Measurements from ENCODE around the gene GRPEL2.
"Not testable (repeated sequence)": the region's sequence is repeated elsewhere in the genome, so short reads cannot be mapped to it uniquely, and the experiment has no call there.

GRPEL2 gene

GRCh38 chr5:149376711-149377447 is 31.6 kb downstream of the GRPEL2 start:
- no peak for DNase-seq (ENCODE audit: low read depth, low spot score)

- no peak for DNase-seq (ENCODE audit: low read depth, low spot score)
Measured at GRCh38 chr5:149378241-149378820, 33.0 kb downstream of the GRPEL2 start.

GRCh38 chr5:149379177-149379761 is 34.0 kb downstream of the GRPEL2 start, which contains the start of gene IL17B:
IL17B (minus strand) TSS chr5:149379292; CDS start chr5:149379225, 67 bp downstream.
- no peak for DNase-seq (ENCODE audit: low read depth, low spot score)

GRCh38 chr5:149379818-149380374 is 34.6 kb downstream of the GRPEL2 start:
- no peak for DNase-seq (ENCODE audit: low read depth, low spot score)

GRCh38 chr5:149380466-149381121 is 35.3 kb downstream of the GRPEL2 start:
- no peak for DNase-seq (ENCODE audit: low read depth, low spot score)

- no peak for DNase-seq (ENCODE audit: low read depth, low spot score)
Measured at GRCh38 chr5:149381261-149381985, 36.1 kb downstream of the GRPEL2 start.

GRCh38 chr5:149381986-149382338 is 36.7 kb downstream of the GRPEL2 start:
- no peak for DNase-seq (ENCODE audit: low read depth, low spot score)

- DNase-seq (ENCODE audit: low read depth, low spot score) = no peak
Measured at GRCh38 chr5:149382517-149383220, 37.4 kb downstream of the GRPEL2 start.

- DNase-seq (ENCODE audit: low read depth, low spot score) = no peak
Measured at GRCh38 chr5:149383399-149383798, 38.1 kb downstream of the GRPEL2 start.

GRCh38 chr5:149386166-149386565 is 40.9 kb downstream of the GRPEL2 start:
- no peak for DNase-seq (ENCODE audit: low read depth, low spot score)

- DNase-seq (ENCODE audit: low read depth, low spot score) = no peak
Measured at GRCh38 chr5:149387081-149387631, 41.9 kb downstream of the GRPEL2 start.

GRCh38 chr5:149387982-149388381 is 42.7 kb downstream of the GRPEL2 start:
- DNase-seq (ENCODE audit: low read depth, low spot score) = no peak

GRCh38 chr5:149388498-149389190 is 43.3 kb downstream of the GRPEL2 start:
- no peak for DNase-seq (ENCODE audit: low read depth, low spot score)

- no peak for DNase-seq (ENCODE audit: low read depth, low spot score)
Measured at GRCh38 chr5:149389552-149390495, 44.5 kb downstream of the GRPEL2 start.

GRCh38 chr5:149391076-149391475 is 45.8 kb downstream of the GRPEL2 start:
- DNase-seq (ENCODE audit: low read depth, low spot score) = not testable (repeated sequence)

GRCh38 chr5:149391524-149391923 is 46.2 kb downstream of the GRPEL2 start:
- DNase-seq (ENCODE audit: low read depth, low spot score) = no peak

GRCh38 chr5:149392718-149393117 is 47.4 kb downstream of the GRPEL2 start:
- no peak for DNase-seq (ENCODE audit: low read depth, low spot score)

GRCh38 chr5:149394996-149395395 is 49.7 kb downstream of the GRPEL2 start:
- DNase-seq (ENCODE audit: low read depth, low spot score) = not testable (repeated sequence)

- DNase-seq (ENCODE audit: low read depth, low spot score) = peak; percentile 71
Measured at GRCh38 chr5:149397530-149397929, 52.2 kb downstream of the GRPEL2 start.

All from smooth muscle cell of the brain vasculature (primary cell).